HepG2 (cell line): Measurements from ENCODE around the gene UCHL3. TPM values are rescaled to one million over a fixed set of nuclear protein-coding genes. Genes with fewer than 3 reads are reported as not detected.
A peak's percentile ranks its signal among the peaks of the same experiment; 100 is the strongest.

ENCODE experiments used
- DNMT1 ChIP-seq: sonication (generic); formaldehyde crosslinking; IDR thresholded peaks from 2 replicates; pipeline ENCODE4 v1.5.1; 2020; ENCODE audit warnings: mild to moderate bottlenecking, missing genetic modification reagents
- ESRRA ChIP-seq: sonication (generic); formaldehyde crosslinking; IDR thresholded peaks from 2 replicates; pipeline ENCODE4 v1.5.1; 2020; ENCODE audit warnings: mild to moderate bottlenecking, low read depth, missing genetic modification reagents
- MBNL3 ChIP-seq: fragments of 250-450 bp; sonication (Bioruptor Pico); conservative IDR thresholded peaks from 2 replicates; pipeline ENCODE4 v1.8.0; 2022; ENCODE audit warnings: mild to moderate bottlenecking, inconsistent platforms
- NR1H2 ChIP-seq: sonication (generic); formaldehyde crosslinking; IDR thresholded peaks from 2 replicates; pipeline ENCODE4 v1.8.1; 2022; ENCODE audit warnings: low read depth, missing genetic modification reagents, borderline replicate concordance
- POLR2AphosphoS2 ChIP-seq: IDR thresholded peaks from 2 replicates; pipeline ENCODE4 v1.6.1; 2011; ENCODE audit warnings: low read depth, low read length, improper control_type of control experiment
- PRDM4 ChIP-seq: sonication (generic); formaldehyde crosslinking; IDR thresholded peaks from 2 replicates; pipeline ENCODE4 v1.9.0; 2021; ENCODE audit warnings: missing genetic modification reagents, borderline replicate concordance
- TGIF2 ChIP-seq: IDR thresholded peaks from 2 replicates; pipeline ENCODE4 v1.6.1; 2016; ENCODE audit warnings: control low read depth, missing compliant biosample characterization
- ZFP36 ChIP-seq: fragments of 150-350 bp; IDR thresholded peaks from 2 replicates; pipeline ENCODE4 v1.6.1; 2018; ENCODE audit warnings: borderline replicate concordance, low read length, low read depth; ENCODE audit not compliant: partially characterized antibody
- ZNF317 ChIP-seq: sonication (generic); formaldehyde crosslinking; IDR thresholded peaks from 2 replicates; pipeline ENCODE4 v1.5.0; 2020; ENCODE audit warnings: mild to moderate bottlenecking, missing genetic modification reagents
- ZNF552 ChIP-seq: sonication (generic); formaldehyde crosslinking; IDR thresholded peaks from 2 replicates; pipeline ENCODE4 v1.9.0; 2022; ENCODE audit warnings: missing genetic modification reagents, mild to moderate bottlenecking, borderline replicate concordance
- ZNF709 ChIP-seq: sonication (generic); formaldehyde crosslinking; IDR thresholded peaks from 2 replicates; pipeline ENCODE4 v1.5.0; 2020; ENCODE audit warnings: mild to moderate bottlenecking, missing genetic modification reagents
- ZNF839 ChIP-seq: sonication (generic); formaldehyde crosslinking; IDR thresholded peaks from 2 replicates; pipeline ENCODE4 v1.4.0; 2020; ENCODE audit warnings: missing genetic modification reagents, mild to moderate bottlenecking, borderline replicate concordance
- ZNF878 ChIP-seq: sonication (generic); formaldehyde crosslinking; IDR thresholded peaks from 2 replicates; pipeline ENCODE4 v1.8.1; 2023; ENCODE audit warnings: mild to moderate bottlenecking, missing genetic modification reagents, moderate library complexity
- ZNF891 ChIP-seq: sonication (generic); formaldehyde crosslinking; IDR thresholded peaks from 2 replicates; pipeline ENCODE4 v1.5.0; 2020; ENCODE audit warnings: mild to moderate bottlenecking, missing genetic modification reagents
- polyA plus RNA-seq, 8 experiments: library from polyadenylated mRNA; depleted of rRNA in 3 of 8; stranded (reverse) in 7 of 8; unstranded in 1 of 8; fragments of >200 nt; fragmentation: Illumina TruSeq in 4 of 8; extraction: Trizol in 4 of 8; gene quantifications; 2 replicates each; pipeline versions ENCODE4 v1.2.1 to v1.2.3, GENCODE V29; 2011 to 2016; ENCODE audit warnings: low read depth in 4 of 8, missing spikeins in 1 of 8, mixed read lengths in 1 of 8; ENCODE audit not compliant: insufficient read depth in 1 of 8
- total RNA-seq, 5 experiments: library from RNA; depleted of rRNA; stranded (reverse); fragments of >200 nt; fragmentation: Illumina TruSeq; extraction: Trizol; gene quantifications; 2 replicates each; pipeline ENCODE4 v1.2.3, GENCODE V29; 2016; ENCODE audit warnings: low read depth in 1 of 5
- TF ChIP-seq, protein P1 (sequence below), 2 experiments: sonication (generic) in 1 of 2; formaldehyde crosslinking in 1 of 2; IDR thresholded peaks; 2 replicates each; pipeline versions ENCODE4 v1.5.1 to v1.6.1; 2011 to 2020; ENCODE audit warnings: borderline replicate concordance in 1 of 2, low read depth in 1 of 2, low read length in 1 of 2, mild to moderate bottlenecking in 1 of 2, missing genetic modification reagents in 1 of 2, moderate library complexity in 1 of 2
- TF ChIP-seq, protein P2 (sequence below): fragments of 450-650 bp; IDR thresholded peaks from 2 replicates; pipeline ENCODE4 v1.6.1; 2017
- TF ChIP-seq, protein P3 (sequence below): sonication (generic); formaldehyde crosslinking; IDR thresholded peaks from 2 replicates; pipeline ENCODE4 v1.4.0; 2020; ENCODE audit warnings: missing genetic modification reagents

The UCHL3 gene
- total and polyA plus RNA-seq, 2 of the 13 experiments (the other 11 are each of a cell fraction or from before 2014, with no cell fraction given) = 36.2 to 93.3 TPM

- TF ChIP-seq ZNF891 = peak; percentile 90
- no peak for TF ChIP-seq NR1H2 (CRISPR knock-in tag)
- peak; percentile 86 for TF ChIP-seq TGIF2 (CRISPR knock-in tag)
- TF ChIP-seq, protein P1, sequence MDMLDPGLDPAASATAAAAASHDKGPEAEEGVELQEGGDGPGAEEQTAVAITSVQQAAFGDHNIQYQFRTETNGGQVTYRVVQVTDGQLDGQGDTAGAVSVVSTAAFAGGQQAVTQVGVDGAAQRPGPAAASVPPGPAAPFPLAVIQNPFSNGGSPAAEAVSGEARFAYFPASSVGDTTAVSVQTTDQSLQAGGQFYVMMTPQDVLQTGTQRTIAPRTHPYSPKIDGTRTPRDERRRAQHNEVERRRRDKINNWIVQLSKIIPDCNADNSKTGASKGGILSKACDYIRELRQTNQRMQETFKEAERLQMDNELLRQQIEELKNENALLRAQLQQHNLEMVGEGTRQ (IDR thresholded peaks at IDR 0.05; ENCODE audit: low read depth, low read length) = peak; percentile 22; the same call in 1 of the 2 replicates
- TF ChIP-seq, protein P1 (CRISPR knock-in tag; IDR thresholded peaks at IDR 0.05; ENCODE audit: borderline replicate concordance) = no peak
- TF ChIP-seq ESRRA (CRISPR knock-in tag) = no peak
- no peak for TF ChIP-seq MBNL3
- TF ChIP-seq ZNF878 (CRISPR knock-in tag) = no peak; the same call in 1 of the 2 replicates
- TF ChIP-seq POLR2AphosphoS2 = no peak
- TF ChIP-seq, protein P2, sequence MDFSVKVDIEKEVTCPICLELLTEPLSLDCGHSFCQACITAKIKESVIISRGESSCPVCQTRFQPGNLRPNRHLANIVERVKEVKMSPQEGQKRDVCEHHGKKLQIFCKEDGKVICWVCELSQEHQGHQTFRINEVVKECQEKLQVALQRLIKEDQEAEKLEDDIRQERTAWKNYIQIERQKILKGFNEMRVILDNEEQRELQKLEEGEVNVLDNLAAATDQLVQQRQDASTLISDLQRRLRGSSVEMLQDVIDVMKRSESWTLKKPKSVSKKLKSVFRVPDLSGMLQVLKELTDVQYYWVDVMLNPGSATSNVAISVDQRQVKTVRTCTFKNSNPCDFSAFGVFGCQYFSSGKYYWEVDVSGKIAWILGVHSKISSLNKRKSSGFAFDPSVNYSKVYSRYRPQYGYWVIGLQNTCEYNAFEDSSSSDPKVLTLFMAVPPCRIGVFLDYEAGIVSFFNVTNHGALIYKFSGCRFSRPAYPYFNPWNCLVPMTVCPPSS = no peak
- TF ChIP-seq ZNF709 = peak; percentile 63; the same call in 1 of the 2 replicates
- no peak for TF ChIP-seq ZNF839 (CRISPR knock-in tag)
- 0 out of 2 replicates have a peak, but pooled peaks have one; percentile 50 for TF ChIP-seq ZNF552
- no peak for TF ChIP-seq ZFP36
- no peak for TF ChIP-seq PRDM4 (CRISPR knock-in tag)
- TF ChIP-seq, protein P3, sequence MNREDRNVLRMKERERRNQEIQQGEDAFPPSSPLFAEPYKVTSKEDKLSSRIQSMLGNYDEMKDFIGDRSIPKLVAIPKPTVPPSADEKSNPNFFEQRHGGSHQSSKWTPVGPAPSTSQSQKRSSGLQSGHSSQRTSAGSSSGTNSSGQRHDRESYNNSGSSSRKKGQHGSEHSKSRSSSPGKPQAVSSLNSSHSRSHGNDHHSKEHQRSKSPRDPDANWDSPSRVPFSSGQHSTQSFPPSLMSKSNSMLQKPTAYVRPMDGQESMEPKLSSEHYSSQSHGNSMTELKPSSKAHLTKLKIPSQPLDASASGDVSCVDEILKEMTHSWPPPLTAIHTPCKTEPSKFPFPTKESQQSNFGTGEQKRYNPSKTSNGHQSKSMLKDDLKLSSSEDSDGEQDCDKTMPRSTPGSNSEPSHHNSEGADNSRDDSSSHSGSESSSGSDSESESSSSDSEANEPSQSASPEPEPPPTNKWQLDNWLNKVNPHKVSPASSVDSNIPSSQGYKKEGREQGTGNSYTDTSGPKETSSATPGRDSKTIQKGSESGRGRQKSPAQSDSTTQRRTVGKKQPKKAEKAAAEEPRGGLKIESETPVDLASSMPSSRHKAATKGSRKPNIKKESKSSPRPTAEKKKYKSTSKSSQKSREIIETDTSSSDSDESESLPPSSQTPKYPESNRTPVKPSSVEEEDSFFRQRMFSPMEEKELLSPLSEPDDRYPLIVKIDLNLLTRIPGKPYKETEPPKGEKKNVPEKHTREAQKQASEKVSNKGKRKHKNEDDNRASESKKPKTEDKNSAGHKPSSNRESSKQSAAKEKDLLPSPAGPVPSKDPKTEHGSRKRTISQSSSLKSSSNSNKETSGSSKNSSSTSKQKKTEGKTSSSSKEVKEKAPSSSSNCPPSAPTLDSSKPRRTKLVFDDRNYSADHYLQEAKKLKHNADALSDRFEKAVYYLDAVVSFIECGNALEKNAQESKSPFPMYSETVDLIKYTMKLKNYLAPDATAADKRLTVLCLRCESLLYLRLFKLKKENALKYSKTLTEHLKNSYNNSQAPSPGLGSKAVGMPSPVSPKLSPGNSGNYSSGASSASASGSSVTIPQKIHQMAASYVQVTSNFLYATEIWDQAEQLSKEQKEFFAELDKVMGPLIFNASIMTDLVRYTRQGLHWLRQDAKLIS (CRISPR knock-in tag) = 0 out of 2 replicates have a peak, but pooled peaks have one; percentile 18
- 0 out of 2 replicates have a peak, but pooled peaks have one; percentile 55 for TF ChIP-seq ZNF317 (CRISPR knock-in tag)
- TF ChIP-seq DNMT1 = 0 out of 2 replicates have a peak, but pooled peaks have one; percentile 73
Measured at GRCh38 chr13:75549262-75550158, at the start of gene UCHL3 (continued).
